Tibial nerve (tissue), 4 donors: ENCODE data around the gene PIK3CA.

Source experiments
- CTCF ChIP-seq, 5 experiments: fragments of 200-600 bp in 3 of 5; fragments of 450-650 bp in 2 of 5; sonication (generic) in 3 of 5; IDR thresholded peaks; one replicate each; pipeline ENCODE4 v1.5.1; 2016 to 2019; ENCODE audit warnings: antibody characterized with exemption in 5 of 5, mild to moderate bottlenecking in 3 of 5, moderate library complexity in 2 of 5
- EP300 ChIP-seq, 2 donors: sonication (generic); formaldehyde crosslinking; IDR thresholded peaks; one replicate each; pipeline ENCODE4 v1.6.1; 2017; ENCODE audit warnings: antibody characterized with exemption in 2 of 2, mild to moderate bottlenecking in 1 of 2
- POLR2A ChIP-seq, 2 donors: fragments of 450-650 bp; IDR thresholded peaks; one replicate each; pipeline ENCODE4 v1.6.1; 2017; ENCODE audit warnings: antibody characterized with exemption in 2 of 2, mild to moderate bottlenecking in 2 of 2, moderate library complexity in 2 of 2

- TF ChIP-seq CTCF (IDR thresholded peaks at IDR 0.05) (no peak), POLR2A (IDR thresholded peaks at IDR 0.05) (no peak), EP300 (IDR thresholded peaks at IDR 0.05) (no peak)
Observed at GRCh38 chr3:179247289-179248015, 99.3 kb downstream of the PIK3CA start.
